Dermis lymphatic vessel endothelial cell (primary cell): ENCODE measurements around the gene POU5F1. TPM values are rescaled to one million over a fixed set of nuclear protein-coding genes. Genes with fewer than 3 reads are reported as not detected.

Experiments
- total RNA-seq: library from RNA; depleted of rRNA; stranded (reverse); fragments of >200 nt; gene quantifications from 2 replicates; pipeline ENCODE4 v1.2.1, GENCODE V29; 2014

Gene POU5F1
- not detected in 2 replicates for total RNA-seq

DNA sequence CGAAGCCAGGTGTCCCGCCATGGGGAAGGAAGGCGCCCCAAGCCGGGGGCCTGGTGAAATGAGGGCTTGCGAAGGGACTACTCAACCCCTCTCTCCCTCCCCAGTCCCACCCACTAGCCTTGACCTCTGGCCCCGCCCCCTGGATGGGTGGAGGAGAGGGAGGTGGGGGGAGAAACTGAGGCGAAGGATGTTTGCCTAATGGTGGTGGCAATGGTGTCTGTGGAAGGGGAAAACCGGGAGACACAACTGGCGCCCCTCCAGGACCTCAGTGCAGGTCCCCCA, at the start of gene POU5F1:
Gene POU5F1, minus strand, starts transcription at position 83 of the 282 bp plus-strand sequence. Its CDS starts 62 bp downstream, at position 21.

DNA sequence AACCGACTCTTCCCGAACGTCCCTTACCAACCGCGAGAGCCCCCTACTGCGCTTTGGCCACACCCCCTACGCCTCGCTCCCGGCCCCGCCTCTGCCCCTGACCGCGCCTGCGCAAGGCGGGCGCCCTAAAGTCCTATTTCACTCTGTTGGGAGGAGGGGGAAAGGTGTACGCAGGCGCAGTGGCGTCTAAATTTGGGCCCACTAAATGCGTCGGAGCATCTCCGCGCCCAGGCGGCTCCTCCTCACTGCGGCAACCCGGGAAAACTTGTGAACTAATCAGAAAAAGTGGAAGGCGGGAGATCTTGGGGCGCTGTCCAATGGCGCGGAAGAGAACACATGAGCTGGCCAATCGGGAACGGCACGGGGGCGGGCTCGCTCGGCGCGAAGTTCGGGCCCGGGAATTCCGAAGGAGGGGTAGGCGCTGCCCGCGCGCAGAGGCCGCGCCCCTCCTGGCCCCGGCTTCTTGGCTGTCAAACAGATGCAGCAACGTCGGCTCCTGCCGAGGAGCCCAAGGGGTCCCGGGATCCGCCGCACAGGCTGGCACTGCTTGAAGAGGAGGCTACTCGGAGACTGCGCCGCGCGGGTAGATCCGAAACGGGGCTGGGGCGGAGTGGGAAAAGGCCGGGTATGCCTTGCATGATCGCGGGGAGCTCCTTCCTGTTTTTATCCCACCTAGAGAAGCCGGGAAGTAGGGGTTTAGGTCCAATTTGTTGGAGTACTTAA, 12.2 kb downstream of the POU5F1 start, which contains the start of gene TCF19:
Gene TCF19, plus strand, starts transcription at position 450 of the 723 bp plus-strand sequence. CDS start 881 bp downstream, outside the sequence.

DNA sequence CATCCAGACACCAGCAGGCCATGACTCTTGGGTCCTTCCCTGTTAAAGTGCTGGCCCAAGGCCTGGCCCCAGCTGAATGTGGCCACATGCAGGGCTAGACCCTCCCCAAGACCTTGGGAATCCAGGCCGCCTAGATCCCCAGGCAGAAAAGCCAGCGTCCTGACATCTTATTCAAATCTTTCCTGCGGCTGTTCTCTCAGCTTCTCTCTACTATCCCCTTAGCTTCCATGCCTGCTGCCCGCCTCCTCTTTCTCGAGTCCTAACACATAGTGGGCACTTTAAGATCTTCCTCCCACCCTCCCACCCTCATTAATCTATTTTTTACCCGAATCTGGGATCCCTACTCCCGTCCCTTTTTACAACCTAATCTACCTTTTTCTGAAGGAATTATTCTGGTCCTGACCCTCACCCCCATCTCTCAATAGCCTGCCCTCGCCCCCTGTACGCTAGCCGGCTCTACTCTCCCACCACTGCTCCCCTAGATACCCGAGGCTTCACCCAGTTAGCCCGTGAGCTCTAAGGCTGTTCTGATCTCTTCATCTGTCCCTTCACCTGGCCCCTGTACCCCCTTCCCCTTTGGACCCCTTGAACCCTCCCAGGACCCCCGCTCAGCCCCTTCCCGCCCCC, 12.9 kb downstream of the POU5F1 start, which contains the start of gene CCHCR1:
Gene CCHCR1, minus strand, starts transcription at position 290 of the 627 bp plus-strand sequence. Its CDS starts 202 bp downstream, at position 88.

DNA sequence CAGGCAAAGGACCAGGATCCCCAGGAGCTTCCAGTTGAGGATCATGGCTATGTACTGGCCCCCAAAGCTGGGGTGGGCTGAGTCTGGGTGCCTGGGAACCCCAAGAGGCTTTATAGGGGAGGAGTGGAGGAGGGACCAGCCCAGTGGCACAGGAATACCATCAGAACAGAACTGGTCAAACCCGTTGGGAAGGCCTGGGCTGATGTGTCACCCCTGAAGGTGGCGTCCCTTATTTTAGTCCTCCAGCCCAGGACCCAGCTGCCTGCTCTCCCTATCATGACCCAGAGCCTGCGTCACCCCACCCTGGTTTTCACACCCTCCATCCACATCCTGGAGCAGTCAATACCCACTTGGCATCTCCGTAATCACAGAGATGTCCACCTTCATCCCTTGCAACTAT, 31.5 kb downstream of the POU5F1 start, which contains the start of gene PSORS1C2:
Gene PSORS1C2, minus strand, starts transcription at position 85 of the 400 bp plus-strand sequence. Its CDS starts 40 bp downstream, at position 45.

DNA sequence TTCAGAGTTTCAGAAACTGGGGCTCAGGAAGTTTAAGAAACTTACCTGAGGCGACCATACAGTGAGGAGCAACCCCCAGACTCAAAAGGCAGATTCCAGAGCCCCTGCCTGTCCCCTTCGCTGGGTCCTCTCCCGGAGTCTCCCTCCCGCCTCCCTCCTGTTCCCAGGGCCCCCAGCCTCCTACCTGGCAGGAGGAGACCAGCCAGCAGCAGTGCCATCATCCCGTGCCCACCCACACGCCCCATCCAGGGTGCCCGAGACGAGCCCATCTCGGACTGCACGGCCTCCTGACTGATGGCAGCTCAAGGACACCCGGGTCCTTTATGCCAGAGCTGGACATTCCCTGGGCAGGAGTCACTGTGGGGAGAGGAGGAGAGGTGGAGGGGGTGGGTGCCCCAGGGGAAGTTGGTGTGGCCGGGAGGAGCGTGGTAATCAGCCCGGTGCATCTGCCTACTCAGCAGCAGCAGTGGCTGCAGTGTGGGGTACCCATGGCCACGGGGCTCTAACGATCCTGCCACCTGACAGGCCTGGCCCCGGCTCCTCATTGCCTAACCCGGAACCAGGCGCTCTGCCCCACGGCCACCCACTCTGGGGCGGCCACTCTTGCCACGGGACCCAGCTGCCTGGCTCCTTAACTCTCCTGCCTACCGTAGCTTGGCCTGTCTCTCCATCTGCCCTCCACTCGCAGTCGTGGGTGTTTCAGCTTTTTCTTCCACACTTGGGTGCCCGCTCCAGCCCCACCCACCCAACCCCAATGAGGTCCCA, 50.1 kb downstream of the POU5F1 start, which contains the start of gene CDSN:
Gene CDSN, minus strand, starts transcription at position 296 of the 765 bp plus-strand sequence. Its CDS starts 27 bp downstream, at position 269.

DNA sequence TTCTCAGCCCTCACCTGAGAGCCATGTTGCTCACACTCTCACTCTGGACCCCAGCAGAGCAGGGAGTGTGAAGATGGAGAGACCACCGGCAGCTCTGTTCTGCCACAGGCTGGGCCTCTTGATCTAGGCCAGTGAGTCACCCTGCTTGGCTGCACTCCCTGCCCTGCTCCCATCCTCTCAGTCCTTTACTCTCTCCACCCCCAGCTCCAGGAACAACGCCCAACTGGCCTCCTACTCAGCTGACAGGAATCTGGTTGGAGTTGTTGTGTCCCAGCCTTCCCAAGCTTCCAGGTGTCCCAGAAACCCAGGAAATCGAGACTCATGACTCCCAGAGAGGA, 56.0 kb downstream of the POU5F1 start, which contains the start of gene PSORS1C1:
Gene PSORS1C1, plus strand, starts transcription at position 260 of the 338 bp plus-strand sequence. CDS start 14,833 bp downstream, outside the sequence.

Other genes starting within 250 kb of the POU5F1 start
- not detected in 2 replicates for gene SFTA2, start 238.5 kb downstream of the POU5F1 start, total RNA-seq
- not detected in 2 replicates for gene MUCL3, start 229.7 kb downstream of the POU5F1 start, total RNA-seq
- not detected in 2 replicates for gene MUC21, start 187.0 kb downstream of the POU5F1 start, total RNA-seq
- gene MUC22, start 160.2 kb downstream of the POU5F1 start, total RNA-seq: not detected in 2 replicates
- gene C6orf15, start 58.1 kb downstream of the POU5F1 start, total RNA-seq: not detected in 2 replicates
- gene PSORS1C1, start 55.9 kb downstream of the POU5F1 start, total RNA-seq: 3.7 and 4.0 TPM in 2 replicates
- under 0.01 TPM in 1 of 2 replicates, not detected in the other for gene CDSN, start 50.2 kb downstream of the POU5F1 start, total RNA-seq
- gene PSORS1C2, start 31.6 kb downstream of the POU5F1 start, total RNA-seq: not detected in 2 replicates
- 9.3 and 9.6 TPM in 2 replicates for gene CCHCR1, start 12.9 kb downstream of the POU5F1 start, total RNA-seq
- gene TCF19, start 12.1 kb downstream of the POU5F1 start, total RNA-seq: 4.4 and 8.8 TPM in 2 replicates
- gene HLA-C, start 101.4 kb upstream of the POU5F1 start, total RNA-seq: 288 and 354 TPM in 2 replicates
- 326 and 346 TPM in 2 replicates for gene HLA-B, start 186.5 kb upstream of the POU5F1 start, total RNA-seq
- 18.2 and 51.9 TPM in 2 replicates for gene MICA, start 232.9 kb upstream of the POU5F1 start, total RNA-seq